HepG2 (cell line): ENCODE data around the gene PIBF1. TPM values are rescaled to one million over a fixed set of nuclear protein-coding genes. Genes with fewer than 3 reads are reported as not detected.

ENCODE experiments used
- ATF1 ChIP-seq: IDR thresholded peaks from 2 replicates; pipeline ENCODE4 v1.6.1; 2016; ENCODE audit warnings: mild to moderate bottlenecking, control low read depth
- BRD4 ChIP-seq: sonication (generic); formaldehyde crosslinking; IDR thresholded peaks from 2 replicates; pipeline ENCODE4 v1.4.0; 2020; ENCODE audit warnings: missing genetic modification reagents
- DPF2 ChIP-seq: sonication (generic); formaldehyde crosslinking; IDR thresholded peaks from 2 replicates; pipeline ENCODE4 v1.4.0; 2020; ENCODE audit warnings: mild to moderate bottlenecking, low read depth, missing genetic modification reagents, borderline replicate concordance
- EED ChIP-seq: sonication (generic); formaldehyde crosslinking; IDR thresholded peaks from 2 replicates; pipeline ENCODE4 v1.5.0; 2020; ENCODE audit warnings: mild to moderate bottlenecking, missing genetic modification reagents
- KLF9 ChIP-seq: IDR thresholded peaks from 2 replicates; pipeline ENCODE4 v1.6.1; 2016; ENCODE audit warnings: low read depth
- MXD3 ChIP-seq: IDR thresholded peaks from 2 replicates; pipeline ENCODE4 v1.6.1; 2016; ENCODE audit warnings: mild to moderate bottlenecking, missing biosample characterization, missing genetic modification reagents
- MYC ChIP-seq: sonication (generic); formaldehyde crosslinking; IDR thresholded peaks from 2 replicates; pipeline ENCODE4 v1.9.0; 2021; ENCODE audit warnings: missing genetic modification reagents, borderline replicate concordance
- NFIB ChIP-seq: sonication (generic); formaldehyde crosslinking; IDR thresholded peaks from 2 replicates; pipeline ENCODE4 v1.9.0; 2021; ENCODE audit warnings: missing genetic modification reagents, mild to moderate bottlenecking, borderline replicate concordance
- NR3C1 ChIP-seq: sonication (generic); formaldehyde crosslinking; IDR thresholded peaks from 2 replicates; pipeline ENCODE4 v1.4.0; 2020; ENCODE audit warnings: missing genetic modification reagents
- PPARG ChIP-seq: conservative IDR thresholded peaks from 2 replicates; pipeline ENCODE4 v1.6.1; 2016; ENCODE audit warnings: missing biosample characterization, missing genetic modification reagents
- SIX1 ChIP-seq: sonication (generic); formaldehyde crosslinking; IDR thresholded peaks from 2 replicates; pipeline ENCODE4 v1.4.0; 2020; ENCODE audit warnings: missing genetic modification reagents, borderline replicate concordance
- SRSF9 ChIP-seq: fragments of 200-400 bp; formaldehyde crosslinking; IDR thresholded peaks from 2 replicates; pipeline ENCODE4 v1.6.1; 2018; ENCODE audit warnings: borderline replicate concordance, mild to moderate bottlenecking, low read depth, low read length; ENCODE audit not compliant: insufficient read depth, poor library complexity, severe bottlenecking
- ZEB1 ChIP-seq: IDR thresholded peaks from 2 replicates; pipeline ENCODE4 v1.6.1; 2012; ENCODE audit warnings: mild to moderate bottlenecking, low read depth, inconsistent platforms; ENCODE audit not compliant: insufficient replicate concordance
- ZNF552 ChIP-seq: sonication (generic); formaldehyde crosslinking; IDR thresholded peaks from 2 replicates; pipeline ENCODE4 v1.9.0; 2022; ENCODE audit warnings: missing genetic modification reagents, mild to moderate bottlenecking, borderline replicate concordance
- polyA plus RNA-seq, 8 experiments: library from polyadenylated mRNA; depleted of rRNA in 3 of 8; stranded (reverse) in 7 of 8; unstranded in 1 of 8; fragments of >200 nt; fragmentation: Illumina TruSeq in 4 of 8; extraction: Trizol in 4 of 8; gene quantifications; 2 replicates each; pipeline versions ENCODE4 v1.2.1 to v1.2.3, GENCODE V29; 2011 to 2016; ENCODE audit warnings: low read depth in 4 of 8, missing spikeins in 1 of 8, mixed read lengths in 1 of 8; ENCODE audit not compliant: insufficient read depth in 1 of 8
- total RNA-seq, 5 experiments: library from RNA; depleted of rRNA; stranded (reverse); fragments of >200 nt; fragmentation: Illumina TruSeq; extraction: Trizol; gene quantifications; 2 replicates each; pipeline ENCODE4 v1.2.3, GENCODE V29; 2016; ENCODE audit warnings: low read depth in 1 of 5
- TF ChIP-seq, protein P1 (sequence below), 2 experiments: sonication (generic) in 1 of 2; formaldehyde crosslinking in 1 of 2; IDR thresholded peaks; 2 replicates each; pipeline versions ENCODE4 v1.6.1 to v1.9.0; 2014 to 2022; ENCODE audit warnings: antibody characterized with exemption in 1 of 2, borderline replicate concordance in 1 of 2, inconsistent platforms in 1 of 2, low read depth in 1 of 2, missing genetic modification reagents in 1 of 2
- TF ChIP-seq, protein P2 (sequence below): sonication (generic); formaldehyde crosslinking; IDR thresholded peaks from 2 replicates; pipeline ENCODE4 v1.5.0; 2020; ENCODE audit warnings: missing genetic modification reagents
- TF ChIP-seq, protein P3 (sequence below): sonication (generic); formaldehyde crosslinking; IDR thresholded peaks from 2 replicates; pipeline ENCODE4; 2020; ENCODE audit warnings: missing genetic modification reagents, mild to moderate bottlenecking, borderline replicate concordance

The PIBF1 gene
- total and polyA plus RNA-seq, 2 of the 13 experiments (the other 11 are each of a cell fraction or from before 2014, with no cell fraction given): 4.2 to 15.8 TPM

DNA sequence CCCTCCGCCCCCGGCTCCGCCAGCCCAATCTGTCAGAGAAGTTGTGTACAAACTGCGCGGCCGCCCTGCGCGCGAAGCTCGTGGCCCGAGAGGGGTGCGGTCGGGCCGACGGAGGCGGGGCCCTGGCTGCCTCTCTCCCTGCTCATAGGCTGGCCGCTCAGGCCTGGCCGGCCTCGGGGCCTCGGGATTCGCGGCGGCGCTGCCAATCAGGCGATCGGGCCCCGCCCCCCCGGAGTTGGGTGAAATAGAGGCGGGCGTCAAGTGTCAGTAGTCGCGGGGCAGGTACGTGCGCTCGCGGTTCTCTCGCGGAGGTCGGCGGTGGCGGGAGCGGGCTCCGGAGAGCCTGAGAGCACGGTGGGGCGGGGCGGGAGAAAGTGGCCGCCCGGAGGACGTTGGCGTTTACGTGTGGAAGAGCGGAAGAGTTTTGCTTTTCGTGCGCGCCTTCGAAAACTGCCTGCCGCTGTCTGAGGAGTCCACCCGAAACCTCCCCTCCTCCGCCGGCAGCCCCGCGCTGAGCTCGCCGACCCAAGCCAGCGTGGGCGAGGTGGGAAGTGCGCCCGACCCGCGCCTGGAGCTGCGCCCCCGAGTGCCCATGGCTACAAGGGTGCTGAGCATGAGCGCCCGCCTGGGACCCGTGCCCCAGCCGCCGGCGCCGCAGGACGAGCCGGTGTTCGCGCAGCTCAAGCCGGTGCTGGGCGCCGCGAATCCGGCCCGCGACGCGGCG lies 277.0 kb downstream of the PIBF1 start, which contains the start of gene KLF5 (continued):
- no peak for TF ChIP-seq DPF2 (CRISPR knock-in tag)
- no peak for TF ChIP-seq ZEB1
- no peak for TF ChIP-seq PPARG
- no peak for TF ChIP-seq ATF1 (CRISPR knock-in tag)
- no peak for TF ChIP-seq EED
- TF ChIP-seq, protein P1, sequence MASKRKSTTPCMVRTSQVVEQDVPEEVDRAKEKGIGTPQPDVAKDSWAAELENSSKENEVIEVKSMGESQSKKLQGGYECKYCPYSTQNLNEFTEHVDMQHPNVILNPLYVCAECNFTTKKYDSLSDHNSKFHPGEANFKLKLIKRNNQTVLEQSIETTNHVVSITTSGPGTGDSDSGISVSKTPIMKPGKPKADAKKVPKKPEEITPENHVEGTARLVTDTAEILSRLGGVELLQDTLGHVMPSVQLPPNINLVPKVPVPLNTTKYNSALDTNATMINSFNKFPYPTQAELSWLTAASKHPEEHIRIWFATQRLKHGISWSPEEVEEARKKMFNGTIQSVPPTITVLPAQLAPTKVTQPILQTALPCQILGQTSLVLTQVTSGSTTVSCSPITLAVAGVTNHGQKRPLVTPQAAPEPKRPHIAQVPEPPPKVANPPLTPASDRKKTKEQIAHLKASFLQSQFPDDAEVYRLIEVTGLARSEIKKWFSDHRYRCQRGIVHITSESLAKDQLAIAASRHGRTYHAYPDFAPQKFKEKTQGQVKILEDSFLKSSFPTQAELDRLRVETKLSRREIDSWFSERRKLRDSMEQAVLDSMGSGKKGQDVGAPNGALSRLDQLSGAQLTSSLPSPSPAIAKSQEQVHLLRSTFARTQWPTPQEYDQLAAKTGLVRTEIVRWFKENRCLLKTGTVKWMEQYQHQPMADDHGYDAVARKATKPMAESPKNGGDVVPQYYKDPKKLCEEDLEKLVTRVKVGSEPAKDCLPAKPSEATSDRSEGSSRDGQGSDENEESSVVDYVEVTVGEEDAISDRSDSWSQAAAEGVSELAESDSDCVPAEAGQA (IDR thresholded peaks at IDR 0.05; ENCODE audit: low read depth): no peak
- TF ChIP-seq, protein P1 (CRISPR knock-in tag; IDR thresholded peaks at IDR 0.05; ENCODE audit: borderline replicate concordance): peak; percentile 24; the same call in 1 of the 2 replicates
- TF ChIP-seq, protein P2, sequence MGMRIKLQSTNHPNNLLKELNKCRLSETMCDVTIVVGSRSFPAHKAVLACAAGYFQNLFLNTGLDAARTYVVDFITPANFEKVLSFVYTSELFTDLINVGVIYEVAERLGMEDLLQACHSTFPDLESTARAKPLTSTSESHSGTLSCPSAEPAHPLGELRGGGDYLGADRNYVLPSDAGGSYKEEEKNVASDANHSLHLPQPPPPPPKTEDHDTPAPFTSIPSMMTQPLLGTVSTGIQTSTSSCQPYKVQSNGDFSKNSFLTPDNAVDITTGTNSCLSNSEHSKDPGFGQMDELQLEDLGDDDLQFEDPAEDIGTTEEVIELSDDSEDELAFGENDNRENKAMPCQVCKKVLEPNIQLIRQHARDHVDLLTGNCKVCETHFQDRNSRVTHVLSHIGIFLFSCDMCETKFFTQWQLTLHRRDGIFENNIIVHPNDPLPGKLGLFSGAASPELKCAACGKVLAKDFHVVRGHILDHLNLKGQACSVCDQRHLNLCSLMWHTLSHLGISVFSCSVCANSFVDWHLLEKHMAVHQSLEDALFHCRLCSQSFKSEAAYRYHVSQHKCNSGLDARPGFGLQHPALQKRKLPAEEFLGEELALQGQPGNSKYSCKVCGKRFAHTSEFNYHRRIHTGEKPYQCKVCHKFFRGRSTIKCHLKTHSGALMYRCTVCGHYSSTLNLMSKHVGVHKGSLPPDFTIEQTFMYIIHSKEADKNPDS (CRISPR knock-in tag): no peak
- TF ChIP-seq, protein P3, sequence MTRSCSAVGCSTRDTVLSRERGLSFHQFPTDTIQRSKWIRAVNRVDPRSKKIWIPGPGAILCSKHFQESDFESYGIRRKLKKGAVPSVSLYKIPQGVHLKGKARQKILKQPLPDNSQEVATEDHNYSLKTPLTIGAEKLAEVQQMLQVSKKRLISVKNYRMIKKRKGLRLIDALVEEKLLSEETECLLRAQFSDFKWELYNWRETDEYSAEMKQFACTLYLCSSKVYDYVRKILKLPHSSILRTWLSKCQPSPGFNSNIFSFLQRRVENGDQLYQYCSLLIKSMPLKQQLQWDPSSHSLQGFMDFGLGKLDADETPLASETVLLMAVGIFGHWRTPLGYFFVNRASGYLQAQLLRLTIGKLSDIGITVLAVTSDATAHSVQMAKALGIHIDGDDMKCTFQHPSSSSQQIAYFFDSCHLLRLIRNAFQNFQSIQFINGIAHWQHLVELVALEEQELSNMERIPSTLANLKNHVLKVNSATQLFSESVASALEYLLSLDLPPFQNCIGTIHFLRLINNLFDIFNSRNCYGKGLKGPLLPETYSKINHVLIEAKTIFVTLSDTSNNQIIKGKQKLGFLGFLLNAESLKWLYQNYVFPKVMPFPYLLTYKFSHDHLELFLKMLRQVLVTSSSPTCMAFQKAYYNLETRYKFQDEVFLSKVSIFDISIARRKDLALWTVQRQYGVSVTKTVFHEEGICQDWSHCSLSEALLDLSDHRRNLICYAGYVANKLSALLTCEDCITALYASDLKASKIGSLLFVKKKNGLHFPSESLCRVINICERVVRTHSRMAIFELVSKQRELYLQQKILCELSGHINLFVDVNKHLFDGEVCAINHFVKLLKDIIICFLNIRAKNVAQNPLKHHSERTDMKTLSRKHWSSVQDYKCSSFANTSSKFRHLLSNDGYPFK (CRISPR knock-in tag): peak; percentile 65; the same call in 1 of the 2 replicates
- TF ChIP-seq ZNF552 (CRISPR knock-in tag): no peak
- TF ChIP-seq NFIB (CRISPR knock-in tag): no peak
- TF ChIP-seq SIX1: no peak
- TF ChIP-seq MXD3 (CRISPR knock-in tag): 0 out of 2 replicates have a peak, but pooled peaks have one; percentile 69
- TF ChIP-seq SRSF9: no peak
- no peak; the same call in 1 of the 2 replicates for TF ChIP-seq BRD4
- no peak for TF ChIP-seq KLF9 (CRISPR knock-in tag)
- TF ChIP-seq MYC (CRISPR knock-in tag): peak; percentile 55; the same call in 1 of the 2 replicates
- no peak for TF ChIP-seq NR3C1
